HL-60 (cell line): ENCODE measurements around the gene NKAIN2.

Experiments
- DNase-seq, 2 experiments: peaks; one replicate each; pipeline ENCODE4 v3.0.0-alpha.2; 2010 to 2020; ENCODE audit warnings: low read depth in 1 of 2, low spot score in 1 of 2
- H3K27ac ChIP-seq: fragments of 250-450 bp; sonication (Bioruptor Pico); replicated peaks from 2 replicates; pipeline ENCODE4 v1.5.1; 2020; ENCODE audit warnings: mild to moderate bottlenecking, moderate library complexity
- H3K27me3 ChIP-seq: fragments of 250-450 bp; sonication (Bioruptor Pico); 2 replicates; pipeline ENCODE4 v1.5.1; 2021; ENCODE audit warnings: mild to moderate bottlenecking, moderate library complexity; ENCODE audit not compliant: insufficient read depth, poor library complexity, severe bottlenecking
- H3K4me3 ChIP-seq: replicated peaks from 2 replicates; pipeline ENCODE4 v1.5.1; 2011; ENCODE audit warnings: mild to moderate bottlenecking, control low read depth, low read length; ENCODE audit not compliant: insufficient read depth
- GABPA ChIP-seq: IDR thresholded peaks from 2 replicates; pipeline ENCODE4 v1.6.1; 2012; ENCODE audit warnings: low read depth
- POLR2AphosphoS5 ChIP-seq: IDR thresholded peaks from 2 replicates; pipeline ENCODE4 v1.6.1; 2012; ENCODE audit warnings: low read depth
- REST ChIP-seq: IDR thresholded peaks from 2 replicates; pipeline ENCODE4 v1.6.1; 2012; ENCODE audit warnings: low read depth; ENCODE audit not compliant: insufficient replicate concordance
- SPI1 ChIP-seq: IDR thresholded peaks from 2 replicates; pipeline ENCODE4 v1.6.1; 2012; ENCODE audit warnings: low read depth, mild to moderate bottlenecking, borderline replicate concordance
- TF ChIP-seq, protein P1 (sequence below): IDR thresholded peaks from one replicate; pipeline ENCODE4 v1.5.1; 2011; ENCODE audit warnings: low read length, control low read depth, inconsistent platforms; ENCODE audit not compliant: insufficient read depth

The NKAIN2 gene

DNA sequence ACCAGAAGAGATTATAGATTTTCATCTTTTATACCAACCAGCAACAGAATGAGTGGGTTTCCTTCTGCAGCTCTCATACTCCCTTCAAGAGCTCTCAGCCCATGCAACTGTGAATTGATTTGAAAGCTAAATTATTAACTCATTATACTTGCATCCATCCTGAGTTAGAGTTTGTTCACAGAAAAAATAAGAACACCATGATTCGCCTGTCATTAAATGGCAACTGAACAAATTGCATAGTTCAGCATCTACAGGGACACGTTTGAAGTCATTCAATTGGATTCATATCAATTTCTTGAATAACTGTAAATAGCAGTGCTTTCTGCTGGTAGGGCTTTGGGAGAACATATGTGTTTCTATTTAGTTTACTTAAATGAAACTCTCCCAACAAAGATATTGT is 65.7 kb downstream of the NKAIN2 start:
- TF ChIP-seq, protein P1, sequence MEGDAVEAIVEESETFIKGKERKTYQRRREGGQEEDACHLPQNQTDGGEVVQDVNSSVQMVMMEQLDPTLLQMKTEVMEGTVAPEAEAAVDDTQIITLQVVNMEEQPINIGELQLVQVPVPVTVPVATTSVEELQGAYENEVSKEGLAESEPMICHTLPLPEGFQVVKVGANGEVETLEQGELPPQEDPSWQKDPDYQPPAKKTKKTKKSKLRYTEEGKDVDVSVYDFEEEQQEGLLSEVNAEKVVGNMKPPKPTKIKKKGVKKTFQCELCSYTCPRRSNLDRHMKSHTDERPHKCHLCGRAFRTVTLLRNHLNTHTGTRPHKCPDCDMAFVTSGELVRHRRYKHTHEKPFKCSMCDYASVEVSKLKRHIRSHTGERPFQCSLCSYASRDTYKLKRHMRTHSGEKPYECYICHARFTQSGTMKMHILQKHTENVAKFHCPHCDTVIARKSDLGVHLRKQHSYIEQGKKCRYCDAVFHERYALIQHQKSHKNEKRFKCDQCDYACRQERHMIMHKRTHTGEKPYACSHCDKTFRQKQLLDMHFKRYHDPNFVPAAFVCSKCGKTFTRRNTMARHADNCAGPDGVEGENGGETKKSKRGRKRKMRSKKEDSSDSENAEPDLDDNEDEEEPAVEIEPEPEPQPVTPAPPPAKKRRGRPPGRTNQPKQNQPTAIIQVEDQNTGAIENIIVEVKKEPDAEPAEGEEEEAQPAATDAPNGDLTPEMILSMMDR, result no peak
- TF ChIP-seq GABPA (no peak), REST (no peak), POLR2AphosphoS5 (no peak), SPI1 (no peak)
- no peak for DNase-seq
- Histone ChIP-seq H3K4me3 (no peak overlapping the region), H3K27ac (no peak overlapping the region), H3K27me3 (no peaks in the 10 kb centered on the region)

DNA sequence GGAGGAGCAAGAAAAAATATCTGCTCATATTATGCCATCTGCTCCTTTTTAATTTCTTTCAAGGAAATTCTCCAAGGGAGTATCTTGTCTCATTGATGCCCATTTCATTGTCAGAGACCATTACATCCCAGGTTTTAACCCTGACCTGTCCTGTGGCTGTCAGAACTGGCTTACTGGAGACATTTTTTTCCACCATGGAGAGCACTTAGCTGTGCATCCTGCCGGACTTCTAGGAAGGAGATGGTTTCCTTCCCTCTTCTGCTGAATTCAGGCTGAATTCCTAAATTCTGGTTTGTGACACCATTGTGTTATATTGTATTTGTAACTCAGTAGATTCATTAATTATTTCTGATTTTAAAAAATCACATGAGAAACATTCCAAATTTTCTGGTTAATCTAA is 70.3 kb downstream of the NKAIN2 start:
- Histone ChIP-seq H3K4me3 (no peak overlapping the region), H3K27ac (no peak overlapping the region), H3K27me3 (no peaks in the 10 kb centered on the region)
- no peak for DNase-seq
- TF ChIP-seq SPI1 (no peak), REST (no peak), GABPA (no peak), POLR2AphosphoS5 (no peak)
- TF ChIP-seq, protein P1, result no peak

DNA sequence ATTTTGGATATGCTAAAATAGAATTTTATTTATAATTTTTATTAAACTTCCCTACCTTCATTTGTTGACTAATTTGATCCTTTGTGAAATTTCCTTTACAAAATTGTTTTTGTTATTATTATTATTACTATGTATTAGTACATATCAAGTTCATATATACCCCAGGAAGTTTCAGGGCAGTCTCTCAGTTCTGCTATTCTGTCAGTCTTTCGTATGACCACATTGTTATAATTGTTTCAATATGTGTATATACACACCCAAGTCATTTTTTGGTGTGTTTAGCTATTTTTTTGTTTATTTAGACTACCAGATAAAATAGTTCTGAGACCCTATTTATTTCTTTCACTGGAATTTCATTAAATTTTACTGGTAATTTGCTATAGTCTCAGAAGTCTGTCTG is 72.1 kb downstream of the NKAIN2 start:
- DNase-seq, result no peak
- no peak for TF ChIP-seq REST
- no peak for TF ChIP-seq SPI1
- TF ChIP-seq GABPA, result no peak
- no peak for TF ChIP-seq POLR2AphosphoS5
- TF ChIP-seq, protein P1, result no peak
- H3K27ac ChIP-seq, result no peak overlapping the region
- no peak overlapping the region for H3K4me3 ChIP-seq
- no peaks in the 10 kb centered on the region for H3K27me3 ChIP-seq
